ENCODE results near the gene HPN.

DNA sequence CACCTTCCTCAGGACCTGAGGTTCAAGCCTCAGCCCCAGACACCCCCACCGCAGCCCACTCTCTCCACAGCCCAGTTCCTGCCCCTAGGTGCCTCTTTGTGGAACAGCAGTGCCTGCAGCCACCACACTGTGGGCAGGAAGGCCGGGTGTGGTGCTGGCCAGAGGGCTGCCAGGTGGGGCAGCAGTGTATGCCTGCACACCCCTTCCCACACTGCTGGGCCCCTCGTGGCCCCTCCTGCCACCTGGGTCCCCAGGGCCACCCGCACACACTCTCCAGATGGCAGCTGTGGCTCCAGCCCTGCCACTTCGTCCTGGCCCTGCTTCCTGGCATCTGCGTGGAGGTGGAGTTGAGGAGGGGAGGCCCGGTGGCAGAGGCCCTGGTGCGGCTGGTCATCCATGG is 35.1 kb downstream of the HPN start:
- TF ChIP-seq, protein P1, sequence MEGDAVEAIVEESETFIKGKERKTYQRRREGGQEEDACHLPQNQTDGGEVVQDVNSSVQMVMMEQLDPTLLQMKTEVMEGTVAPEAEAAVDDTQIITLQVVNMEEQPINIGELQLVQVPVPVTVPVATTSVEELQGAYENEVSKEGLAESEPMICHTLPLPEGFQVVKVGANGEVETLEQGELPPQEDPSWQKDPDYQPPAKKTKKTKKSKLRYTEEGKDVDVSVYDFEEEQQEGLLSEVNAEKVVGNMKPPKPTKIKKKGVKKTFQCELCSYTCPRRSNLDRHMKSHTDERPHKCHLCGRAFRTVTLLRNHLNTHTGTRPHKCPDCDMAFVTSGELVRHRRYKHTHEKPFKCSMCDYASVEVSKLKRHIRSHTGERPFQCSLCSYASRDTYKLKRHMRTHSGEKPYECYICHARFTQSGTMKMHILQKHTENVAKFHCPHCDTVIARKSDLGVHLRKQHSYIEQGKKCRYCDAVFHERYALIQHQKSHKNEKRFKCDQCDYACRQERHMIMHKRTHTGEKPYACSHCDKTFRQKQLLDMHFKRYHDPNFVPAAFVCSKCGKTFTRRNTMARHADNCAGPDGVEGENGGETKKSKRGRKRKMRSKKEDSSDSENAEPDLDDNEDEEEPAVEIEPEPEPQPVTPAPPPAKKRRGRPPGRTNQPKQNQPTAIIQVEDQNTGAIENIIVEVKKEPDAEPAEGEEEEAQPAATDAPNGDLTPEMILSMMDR (IDR thresholded peaks at IDR 0.05), result no peak
- TF ChIP-seq POLR2A (IDR thresholded peaks at IDR 0.05), result no peak

Measured in uterus (tissue), 2 donors.